Heart left ventricle (tissue), 13 donors: ENCODE results near the gene SIX5.
"Not testable (repeated sequence)": the region's sequence is repeated elsewhere in the genome, so short reads cannot be mapped to it uniquely, and the experiment has no call there.

ENCODE experiments used
- POLR2A ChIP-seq, 2 donors: fragments of 450-650 bp; IDR thresholded peaks; one replicate each; pipeline ENCODE4 v1.6.1; 2017; ENCODE audit warnings: antibody characterized with exemption in 2 of 2, mild to moderate bottlenecking in 2 of 2, moderate library complexity in 2 of 2
- TF ChIP-seq, protein P1 (sequence below), 12 donors: fragments of 200-600 bp; sonication (generic) in 4 of 12; IDR thresholded peaks; one replicate each; pipeline versions ENCODE4 v1.5.0 to v1.8.0; 2018 to 2022; ENCODE audit warnings: antibody characterized with exemption in 12 of 12, mild to moderate bottlenecking in 5 of 12
- donor health status: ischemic (EF 13 %, LVEDD 7.1; RV severe dilation, severe dysfunction).
- donor health status: DM: no; HTN: yes; CAD: no.
- donor health status: DM: no; HTN: no; CAD: no.
- donor health status: ischemic (EF 25% LVEDD 6.9; RV normal size, moderate dysfunction).
- donor health status: ischemic (EF 25% LVEDD 5.7; RV mildly dilated, moderate dysfunction).
- donor health status: ischemic (EF 35%, LVEDD 5.7; RV mildly dilated, moderate dysfunction).
- donor health status: nonischemic (EF 11% LVEDD 7.7; RV severe dilation, severe dysfunction).
- donor health status: DM: yes; HTN: yes; CAD: no.
- donor health status: PGD.
- donor health status: ischemic (EF 29% LVEDD 5.4; RV normal size, mild dysfunction).
- donor health status: nonischemic (EF 23%, LVEDD 6.1; RV moderate dilation, normal function).

DNA sequence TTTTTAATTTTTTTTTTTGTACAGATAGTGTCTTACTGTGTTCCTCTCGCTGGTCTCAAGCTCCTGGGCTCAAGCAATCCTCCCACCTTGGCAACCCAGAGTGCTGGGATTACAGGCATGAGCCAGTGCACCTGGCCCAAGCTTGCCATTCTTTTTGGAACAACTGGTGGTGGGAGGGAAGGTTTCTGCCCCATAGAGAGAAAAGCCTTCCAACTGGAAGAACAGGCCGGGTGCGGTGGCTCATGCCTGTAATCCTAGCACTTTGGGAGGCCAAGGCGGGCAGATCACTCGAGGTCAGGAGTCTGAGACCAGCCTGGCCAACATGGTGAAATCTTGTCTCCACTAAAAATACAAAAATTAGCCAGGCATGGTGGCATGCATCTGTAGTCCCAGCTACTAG is 30.5 kb upstream of the SIX5 start:
- TF ChIP-seq, protein P1, sequence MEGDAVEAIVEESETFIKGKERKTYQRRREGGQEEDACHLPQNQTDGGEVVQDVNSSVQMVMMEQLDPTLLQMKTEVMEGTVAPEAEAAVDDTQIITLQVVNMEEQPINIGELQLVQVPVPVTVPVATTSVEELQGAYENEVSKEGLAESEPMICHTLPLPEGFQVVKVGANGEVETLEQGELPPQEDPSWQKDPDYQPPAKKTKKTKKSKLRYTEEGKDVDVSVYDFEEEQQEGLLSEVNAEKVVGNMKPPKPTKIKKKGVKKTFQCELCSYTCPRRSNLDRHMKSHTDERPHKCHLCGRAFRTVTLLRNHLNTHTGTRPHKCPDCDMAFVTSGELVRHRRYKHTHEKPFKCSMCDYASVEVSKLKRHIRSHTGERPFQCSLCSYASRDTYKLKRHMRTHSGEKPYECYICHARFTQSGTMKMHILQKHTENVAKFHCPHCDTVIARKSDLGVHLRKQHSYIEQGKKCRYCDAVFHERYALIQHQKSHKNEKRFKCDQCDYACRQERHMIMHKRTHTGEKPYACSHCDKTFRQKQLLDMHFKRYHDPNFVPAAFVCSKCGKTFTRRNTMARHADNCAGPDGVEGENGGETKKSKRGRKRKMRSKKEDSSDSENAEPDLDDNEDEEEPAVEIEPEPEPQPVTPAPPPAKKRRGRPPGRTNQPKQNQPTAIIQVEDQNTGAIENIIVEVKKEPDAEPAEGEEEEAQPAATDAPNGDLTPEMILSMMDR (IDR thresholded peaks at IDR 0.05) = not testable (repeated sequence)
- not testable (repeated sequence) for TF ChIP-seq POLR2A (IDR thresholded peaks at IDR 0.05)
